PC-3 (cell line): Measurements from ENCODE around the gene PUS3. TPM values are rescaled to one million over a fixed set of nuclear protein-coding genes. Genes with fewer than 3 reads are reported as not detected.
A peak's percentile ranks its signal among the peaks of the same experiment; 100 is the strongest.

Source experiments
- ATAC-seq: fragments of 200-7000 bp; cut with Tn5 transposase; 2 replicates; pipeline ENCODE4 v1.9.1; 2020; ENCODE audit warnings: mild to moderate bottlenecking, moderate library complexity
- BruUV-seq: library from RNA; stranded (reverse); fragments of 400-500 nt; replicated peaks from 2 replicates; lab custom pipeline; 2021; lab: Mats Ljungman, UMichigan
- CTCF ChIA-PET: fragments of 300-600 bp; sonication (Branson Sonifier 250); formaldehyde crosslinking; loops from one replicate; lab custom pipeline; 2022; ENCODE audit warnings: antibody characterized with exemption; lab: Charles Lee
- POLR2A ChIA-PET: fragments of 300-600 bp; sonication (Branson Sonifier 250); formaldehyde crosslinking; loops from one replicate; lab custom pipeline; 2022; ENCODE audit warnings: antibody characterized with exemption; ENCODE audit not compliant: unreplicated experiment; lab: Charles Lee
- DNase-seq: peaks from one replicate; pipeline ENCODE4 v3.0.0-alpha.2; 2015
- H2AFZ ChIP-seq: fragments of 300-600 bp; sonication (generic); 2 replicates; pipeline ENCODE4 v1.6.0; 2016; ENCODE audit warnings: antibody characterized with exemption, low read length
- H3F3A ChIP-seq: fragments of 300-600 bp; sonication (generic); one replicate; pipeline ENCODE4 v1.6.0; 2017; ENCODE audit warnings: antibody characterized with exemption, low read length, control low read depth, mild to moderate bottlenecking; ENCODE audit not compliant: unreplicated experiment
- H3K27ac ChIP-seq: fragments of 300-600 bp; sonication (generic); 2 replicates; pipeline ENCODE4 v1.5.1; 2016; ENCODE audit warnings: mild to moderate bottlenecking, low read length
- H3K27me3 ChIP-seq: fragments of 300-600 bp; sonication (generic); 2 replicates; pipeline ENCODE4 v1.6.1; 2016; ENCODE audit warnings: low read length, mixed read lengths
- H3K36me3 ChIP-seq: fragments of 300-600 bp; sonication (generic); 2 replicates; pipeline ENCODE4 v1.6.1; 2016; ENCODE audit warnings: low read depth, mixed run types, low read length, mixed read lengths
- H3K4me1 ChIP-seq: fragments of 300-600 bp; sonication (generic); 2 replicates; pipeline ENCODE4 v1.5.1; 2016; ENCODE audit warnings: low read length; ENCODE audit not compliant: insufficient read depth
- H3K4me2 ChIP-seq: fragments of 300-600 bp; sonication (generic); 2 replicates; pipeline ENCODE4 v1.6.0; 2016; ENCODE audit warnings: low read length
- H3K4me3 ChIP-seq: fragments of 300-600 bp; sonication (generic); 2 replicates; pipeline ENCODE4 v1.5.1; 2016; ENCODE audit warnings: mild to moderate bottlenecking, low read length, mixed read lengths
- H3K79me2 ChIP-seq: fragments of 300-600 bp; sonication (generic); 2 replicates; pipeline ENCODE4 v1.6.1; 2017; ENCODE audit warnings: low read length, mixed read lengths
- H3K9ac ChIP-seq: fragments of 300-600 bp; sonication (generic); 2 replicates; pipeline ENCODE4 v1.6.0; 2016; ENCODE audit warnings: mild to moderate bottlenecking, low read length
- H3K9me2 ChIP-seq: fragments of 300-600 bp; sonication (generic); replicated peaks from 2 replicates; pipeline ENCODE4 v1.6.1; 2016; ENCODE audit warnings: mixed run types, low read length, mixed read lengths
- H3K9me3 ChIP-seq: fragments of 300-600 bp; sonication (generic); 2 replicates; pipeline ENCODE4 v1.6.1; 2016; ENCODE audit warnings: low read length, mixed read lengths
- H4K20me1 ChIP-seq: fragments of 300-600 bp; sonication (generic); 2 replicates; pipeline ENCODE4 v1.6.1; 2016; ENCODE audit warnings: low read length, mixed read lengths
- EZH2 ChIP-seq: fragments of 300-600 bp; sonication (generic); IDR thresholded peaks from one replicate; pipeline ENCODE4 v1.6.1; 2017; ENCODE audit warnings: antibody characterized with exemption, mild to moderate bottlenecking, low read length; ENCODE audit not compliant: unreplicated experiment
- EZH2phosphoT487 ChIP-seq: fragments of 300-600 bp; sonication (generic); IDR thresholded peaks from 2 replicates; pipeline ENCODE4 v1.6.1; 2018; ENCODE audit warnings: mild to moderate bottlenecking, antibody characterized with exemption, low read length, borderline replicate concordance
- intact Hi-C: fragments of 100-400 bp; cut with micrococcal nuclease; formaldehyde crosslinking; loops from 2 replicates; pipeline ENCODE4 v1.9.0; 2023
- total RNA-seq: library from RNA; depleted of rRNA; stranded (reverse); fragments of >200 nt; gene quantifications from 2 replicates; pipeline ENCODE4 v1.2.3, GENCODE V29; 2014
- TF ChIP-seq, protein P1 (sequence below): fragments of 300-600 bp; sonication (generic); conservative IDR thresholded peaks from 2 replicates; pipeline ENCODE4 v1.5.1; 2017; ENCODE audit warnings: antibody characterized with exemption, low read depth, mild to moderate bottlenecking, low read length

Gene PUS3
- total RNA-seq, 1 experiment from 2014 or later = 26.2 TPM

DNA sequence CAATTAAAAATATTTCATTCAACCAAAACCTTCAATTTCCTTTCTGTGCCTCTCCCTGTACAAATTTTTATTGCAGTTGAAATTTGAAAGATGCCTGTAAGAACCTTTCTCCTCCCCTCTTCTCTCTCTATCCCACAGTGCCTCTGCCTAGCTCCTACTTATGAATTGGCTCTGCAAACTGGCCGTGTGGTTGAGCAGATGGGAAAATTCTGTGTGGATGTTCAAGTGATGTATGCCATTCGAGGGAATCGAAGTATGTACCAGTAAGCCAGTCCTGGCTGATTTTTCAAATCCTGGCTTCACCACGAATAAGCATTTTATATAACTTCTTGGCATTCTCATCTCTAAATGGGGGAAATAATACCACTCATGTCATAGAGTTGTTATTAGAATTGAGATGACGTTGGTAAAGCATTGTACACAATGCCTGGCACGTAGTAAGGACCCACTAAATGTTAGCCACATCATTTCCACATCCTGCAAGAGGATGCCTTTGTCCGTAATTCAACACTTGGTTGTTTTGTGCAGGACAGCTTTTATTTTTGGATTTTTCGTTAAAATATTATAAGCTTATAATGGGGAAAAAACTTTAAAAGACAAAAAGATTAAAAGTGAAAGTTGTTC lies 7.3 kb upstream of the PUS3 start:
- Histone ChIP-seq H3K27me3 (peaks cover 22% of the 10 kb centered on the region; the same call in 1 of the 2 replicates), H3K9me2 (no peaks in the 10 kb centered on the region), H4K20me1 (no peaks in the 10 kb centered on the region), H3K4me2 (peak overlapping the region; percentile 51), H3K79me2 (no peaks in the 10 kb centered on the region), H3K36me3 (no peaks in the 10 kb centered on the region), H3K4me3 (peak overlapping the region; percentile 25; the same call in 1 of the 2 replicates), H3F3A (no peaks in the 10 kb centered on the region), H3K9me3 (no peaks in the 10 kb centered on the region), H3K27ac (no peak overlapping the region), H3K9ac (no peak overlapping the region), H3K4me1 (no peaks in the 10 kb centered on the region), H2AFZ (no peak overlapping the region)
- BruUV-seq = no TSS peak
- peak; percentile 29; the same call in 1 of the 2 replicates for ATAC-seq
- intact Hi-C loops = no loop called here
- ChIA-PET POLR2A (interaction anchor here (0.6 kb wide), 2 partner anchors 130 to 287 kb away, joined by 4 to 5 read pairs; no protein-coding TSS in a partner anchor), CTCF (no interaction called here)
- DNase-seq = peak; percentile 8
- TF ChIP-seq, protein P1, sequence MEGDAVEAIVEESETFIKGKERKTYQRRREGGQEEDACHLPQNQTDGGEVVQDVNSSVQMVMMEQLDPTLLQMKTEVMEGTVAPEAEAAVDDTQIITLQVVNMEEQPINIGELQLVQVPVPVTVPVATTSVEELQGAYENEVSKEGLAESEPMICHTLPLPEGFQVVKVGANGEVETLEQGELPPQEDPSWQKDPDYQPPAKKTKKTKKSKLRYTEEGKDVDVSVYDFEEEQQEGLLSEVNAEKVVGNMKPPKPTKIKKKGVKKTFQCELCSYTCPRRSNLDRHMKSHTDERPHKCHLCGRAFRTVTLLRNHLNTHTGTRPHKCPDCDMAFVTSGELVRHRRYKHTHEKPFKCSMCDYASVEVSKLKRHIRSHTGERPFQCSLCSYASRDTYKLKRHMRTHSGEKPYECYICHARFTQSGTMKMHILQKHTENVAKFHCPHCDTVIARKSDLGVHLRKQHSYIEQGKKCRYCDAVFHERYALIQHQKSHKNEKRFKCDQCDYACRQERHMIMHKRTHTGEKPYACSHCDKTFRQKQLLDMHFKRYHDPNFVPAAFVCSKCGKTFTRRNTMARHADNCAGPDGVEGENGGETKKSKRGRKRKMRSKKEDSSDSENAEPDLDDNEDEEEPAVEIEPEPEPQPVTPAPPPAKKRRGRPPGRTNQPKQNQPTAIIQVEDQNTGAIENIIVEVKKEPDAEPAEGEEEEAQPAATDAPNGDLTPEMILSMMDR = no peak
- TF ChIP-seq EZH2phosphoT487 (no peak), EZH2 (no peak)

DNA sequence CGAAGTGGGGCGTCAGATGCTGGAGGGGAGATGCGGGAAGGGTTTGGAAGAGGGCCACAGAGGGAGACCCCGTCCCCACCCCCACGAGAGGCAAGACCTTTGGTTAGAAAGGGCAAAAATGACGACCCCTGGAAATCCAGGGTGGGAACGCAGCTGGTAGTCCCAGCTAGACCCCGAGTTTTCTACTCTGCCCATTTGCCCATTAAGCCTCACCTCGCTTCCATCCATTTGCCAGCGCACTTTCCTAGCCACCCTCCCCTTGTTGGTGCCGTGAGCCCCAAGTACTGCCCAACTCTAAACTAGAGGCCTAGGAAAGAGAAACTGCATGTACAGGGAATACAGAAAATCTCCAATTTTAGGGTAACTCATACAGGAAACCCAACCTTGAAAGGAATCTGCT lies 1.7 kb upstream of the PUS3 start:
- no peak overlapping the region for H3K4me2 ChIP-seq
- intact Hi-C loops = no loop called here

More for the DNA sequence above, 1.7 kb upstream of the PUS3 start:
- Histone ChIP-seq H3K9ac (no peak overlapping the region), H3K4me3 (no peak overlapping the region), H3K79me2 (peaks cover 30% of the 10 kb centered on the region), H3F3A (no peaks in the 10 kb centered on the region), H3K36me3 (peaks cover 14% of the 10 kb centered on the region), H3K27ac (no peak overlapping the region), H4K20me1 (no peaks in the 10 kb centered on the region; the same call in 1 of the 2 replicates), H3K4me1 (peaks cover 7% of the 10 kb centered on the region), H3K9me2 (no peaks in the 10 kb centered on the region), H3K27me3 (peaks cover 17% of the 10 kb centered on the region; the same call in 1 of the 2 replicates), H2AFZ (no peak overlapping the region), H3K9me3 (no peaks in the 10 kb centered on the region)
- no peak for DNase-seq
- TF ChIP-seq EZH2 = no peak
- TF ChIP-seq, protein P1 = no peak
- ATAC-seq = no peak
- ChIA-PET POLR2A (no interaction called here), CTCF (no interaction called here)
- BruUV-seq = no TSS peak
